B cell (primary cell): ENCODE data around the gene ACTN1.

ENCODE experiments used
- CTCF ChIP-seq: fragments of 200-600 bp; IDR thresholded peaks from one replicate; pipeline ENCODE4 v1.8.0; 2022; ENCODE audit warnings: antibody characterized with exemption, mild to moderate bottlenecking
- EZH2 ChIP-seq: IDR thresholded peaks from 2 replicates; pipeline ENCODE4 v1.6.1; 2012; ENCODE audit warnings: borderline replicate concordance, low read depth, mild to moderate bottlenecking, moderate library complexity, low read length; ENCODE audit not compliant: insufficient read depth, poor library complexity, severe bottlenecking

- TF ChIP-seq CTCF (no peak), EZH2 (no peak)
Measured at GRCh38 chr14:68898248-68899032, 80.7 kb downstream of the ACTN1 start.
